ENCODE measurements around the gene SCYGR8.

Gene SCYGR8

GRCh38 chr2:227767830-227768229, 22.1 kb downstream of the SCYGR8 start:
- Histone ChIP-seq H3K27ac (no peak overlapping the region), H3K9me3 (ENCODE audit: low read depth, low read length) (no peaks in the 10 kb centered on the region), H3K4me3 (no peak overlapping the region), H3K9ac (ENCODE audit: insufficient read length) (no peak overlapping the region), H3K36me3 (ENCODE audit: insufficient read depth, low read length) (no peaks in the 10 kb centered on the region)
- TF ChIP-seq EZH2 (IDR thresholded peaks at IDR 0.05) = no peak
- no peak for TF ChIP-seq FOXP2 (optimal IDR thresholded peaks at IDR 0.05; ENCODE audit: control extremely low read depth, extremely low read length, insufficient read depth)
- no peak for TF ChIP-seq POLR2AphosphoS5 (IDR thresholded peaks at IDR 0.05; ENCODE audit: borderline replicate concordance, low read depth, low read length)
- no peak for DNase-seq (ENCODE audit: low read depth, low spot score)

- Histone ChIP-seq H3K36me3 (ENCODE audit: insufficient read depth, low read length) (no peaks in the 10 kb centered on the region), H3K9ac (ENCODE audit: insufficient read length) (no peak overlapping the region), H3K9me3 (ENCODE audit: low read depth, low read length) (no peaks in the 10 kb centered on the region), H3K4me3 (no peak overlapping the region), H3K27ac (no peak overlapping the region)
- no peak for DNase-seq (ENCODE audit: low read depth, low spot score)
- TF ChIP-seq EZH2 (IDR thresholded peaks at IDR 0.05) = no peak
- TF ChIP-seq POLR2AphosphoS5 (IDR thresholded peaks at IDR 0.05; ENCODE audit: borderline replicate concordance, low read depth, low read length) = no peak
- TF ChIP-seq FOXP2 (optimal IDR thresholded peaks at IDR 0.05; ENCODE audit: control extremely low read depth, extremely low read length, insufficient read depth) = no peak
Measured at GRCh38 chr2:227772197-227772661, 26.5 kb downstream of the SCYGR8 start.

GRCh38 chr2:227772932-227773331, 27.2 kb downstream of the SCYGR8 start:
- Histone ChIP-seq H3K27ac (no peak overlapping the region), H3K9ac (ENCODE audit: insufficient read length) (no peak overlapping the region), H3K4me3 (no peak overlapping the region), H3K9me3 (ENCODE audit: low read depth, low read length) (no peaks in the 10 kb centered on the region), H3K36me3 (ENCODE audit: insufficient read depth, low read length) (no peaks in the 10 kb centered on the region)
- no peak for TF ChIP-seq FOXP2 (optimal IDR thresholded peaks at IDR 0.05; ENCODE audit: control extremely low read depth, extremely low read length, insufficient read depth)
- no peak for TF ChIP-seq EZH2 (IDR thresholded peaks at IDR 0.05)
- TF ChIP-seq POLR2AphosphoS5 (IDR thresholded peaks at IDR 0.05; ENCODE audit: borderline replicate concordance, low read depth, low read length) = no peak
- no peak for DNase-seq (ENCODE audit: low read depth, low spot score)

GRCh38 chr2:227774011-227774624, 28.4 kb downstream of the SCYGR8 start:
- Histone ChIP-seq H3K27ac (no peak overlapping the region), H3K9me3 (ENCODE audit: low read depth, low read length) (no peaks in the 10 kb centered on the region)
- DNase-seq (ENCODE audit: low read depth, low spot score) = no peak

GRCh38 chr2:227774895-227775842, 29.5 kb downstream of the SCYGR8 start:
- no peak overlapping the region for H3K9ac ChIP-seq (ENCODE audit: insufficient read length)
- H3K4me3 ChIP-seq = no peak overlapping the region
- DNase-seq (ENCODE audit: low read depth, low spot score) = no peak
- no peak for TF ChIP-seq POLR2AphosphoS5 (IDR thresholded peaks at IDR 0.05; ENCODE audit: borderline replicate concordance, low read depth, low read length)
- no peak for TF ChIP-seq EZH2 (IDR thresholded peaks at IDR 0.05)
- TF ChIP-seq FOXP2 (optimal IDR thresholded peaks at IDR 0.05; ENCODE audit: control extremely low read depth, extremely low read length, insufficient read depth) = no peak
- H3K9me3 ChIP-seq (ENCODE audit: low read depth, low read length) = no peaks in the 10 kb centered on the region
- no peaks in the 10 kb centered on the region for H3K36me3 ChIP-seq (ENCODE audit: insufficient read depth, low read length)
- no peak overlapping the region for H3K27ac ChIP-seq

More at GRCh38 chr2:227774011-227774624, 28.4 kb downstream of the SCYGR8 start:
- Histone ChIP-seq H3K4me3 (no peak overlapping the region), H3K36me3 (ENCODE audit: insufficient read depth, low read length) (no peaks in the 10 kb centered on the region), H3K9ac (ENCODE audit: insufficient read length) (no peak overlapping the region)
- TF ChIP-seq POLR2AphosphoS5 (IDR thresholded peaks at IDR 0.05; ENCODE audit: borderline replicate concordance, low read depth, low read length) (no peak), EZH2 (IDR thresholded peaks at IDR 0.05) (no peak), FOXP2 (optimal IDR thresholded peaks at IDR 0.05; ENCODE audit: control extremely low read depth, extremely low read length, insufficient read depth) (no peak)

GRCh38 chr2:227780981-227781615, 35.4 kb downstream of the SCYGR8 start:
- no peak overlapping the region for H3K4me3 ChIP-seq
- no peak for DNase-seq (ENCODE audit: low read depth, low spot score)
- H3K27ac ChIP-seq = no peak overlapping the region
- H3K36me3 ChIP-seq (ENCODE audit: insufficient read depth, low read length) = no peaks in the 10 kb centered on the region
- no peaks in the 10 kb centered on the region for H3K9me3 ChIP-seq (ENCODE audit: low read depth, low read length)
- no peak overlapping the region for H3K9ac ChIP-seq (ENCODE audit: insufficient read length)
- no peak for TF ChIP-seq EZH2 (IDR thresholded peaks at IDR 0.05)
- TF ChIP-seq FOXP2 (optimal IDR thresholded peaks at IDR 0.05; ENCODE audit: control extremely low read depth, extremely low read length, insufficient read depth) = no peak
- TF ChIP-seq POLR2AphosphoS5 (IDR thresholded peaks at IDR 0.05; ENCODE audit: borderline replicate concordance, low read depth, low read length) = no peak

GRCh38 chr2:227781841-227782240, 36.1 kb downstream of the SCYGR8 start:
- DNase-seq (ENCODE audit: low read depth, low spot score) = no peak
- H3K4me3 ChIP-seq = no peak overlapping the region
- H3K9ac ChIP-seq (ENCODE audit: insufficient read length) = no peak overlapping the region
- TF ChIP-seq FOXP2 (optimal IDR thresholded peaks at IDR 0.05; ENCODE audit: control extremely low read depth, extremely low read length, insufficient read depth) = no peak
- TF ChIP-seq EZH2 (IDR thresholded peaks at IDR 0.05) = no peak
- no peak for TF ChIP-seq POLR2AphosphoS5 (IDR thresholded peaks at IDR 0.05; ENCODE audit: borderline replicate concordance, low read depth, low read length)
- no peaks in the 10 kb centered on the region for H3K36me3 ChIP-seq (ENCODE audit: insufficient read depth, low read length)
- H3K27ac ChIP-seq = no peak overlapping the region
- H3K9me3 ChIP-seq (ENCODE audit: low read depth, low read length) = no peaks in the 10 kb centered on the region

- Histone ChIP-seq H3K9ac (ENCODE audit: insufficient read length) (no peak overlapping the region), H3K27ac (no peak overlapping the region)
Measured at GRCh38 chr2:227782804-227783203, 37.1 kb downstream of the SCYGR8 start.

More at GRCh38 chr2:227782804-227783203, 37.1 kb downstream of the SCYGR8 start:
- no peaks in the 10 kb centered on the region for H3K9me3 ChIP-seq (ENCODE audit: low read depth, low read length)
- no peak overlapping the region for H3K4me3 ChIP-seq
- DNase-seq (ENCODE audit: low read depth, low spot score) = no peak
- no peaks in the 10 kb centered on the region for H3K36me3 ChIP-seq (ENCODE audit: insufficient read depth, low read length)
- TF ChIP-seq FOXP2 (optimal IDR thresholded peaks at IDR 0.05; ENCODE audit: control extremely low read depth, extremely low read length, insufficient read depth) (no peak), POLR2AphosphoS5 (IDR thresholded peaks at IDR 0.05; ENCODE audit: borderline replicate concordance, low read depth, low read length) (no peak), EZH2 (IDR thresholded peaks at IDR 0.05) (no peak)
